HG02678 (cell line): ENCODE data around the gene ZCRB1.

Source experiments
- ATAC-seq: cut with Tn5 transposase; IDR thresholded peaks from one replicate; pipeline ENCODE4 v1.9.1; 2021; ENCODE audit warnings: mild to moderate bottlenecking, moderate library complexity; ENCODE audit not compliant: unreplicated experiment

Gene ZCRB1

GRCh38 chr12:42281844-42282243, 44.0 kb downstream of the ZCRB1 start:
- no peak for ATAC-seq

GRCh38 chr12:42281278-42281677, 44.6 kb downstream of the ZCRB1 start:
- ATAC-seq, result no peak

- no peak for ATAC-seq
Measured at GRCh38 chr12:42278128-42278510, 47.8 kb downstream of the ZCRB1 start.

- ATAC-seq, result no peak
Measured at GRCh38 chr12:42277396-42278127, 48.3 kb downstream of the ZCRB1 start.

- no peak for ATAC-seq
Measured at GRCh38 chr12:42275499-42275898, 50.4 kb downstream of the ZCRB1 start.

GRCh38 chr12:42273706-42274105, 52.2 kb downstream of the ZCRB1 start:
- no peak for ATAC-seq

- ATAC-seq, result no peak
Measured at GRCh38 chr12:42270596-42270995, 55.3 kb downstream of the ZCRB1 start.

GRCh38 chr12:42267413-42268190, 58.3 kb downstream of the ZCRB1 start:
- no peak for ATAC-seq

- no peak for ATAC-seq
Measured at GRCh38 chr12:42266579-42267230, 59.2 kb downstream of the ZCRB1 start.

GRCh38 chr12:42262271-42262670, 63.6 kb downstream of the ZCRB1 start:
- no peak for ATAC-seq
